ENCODE measurements around the gene SLC30A7.

The SLC30A7 gene

DNA sequence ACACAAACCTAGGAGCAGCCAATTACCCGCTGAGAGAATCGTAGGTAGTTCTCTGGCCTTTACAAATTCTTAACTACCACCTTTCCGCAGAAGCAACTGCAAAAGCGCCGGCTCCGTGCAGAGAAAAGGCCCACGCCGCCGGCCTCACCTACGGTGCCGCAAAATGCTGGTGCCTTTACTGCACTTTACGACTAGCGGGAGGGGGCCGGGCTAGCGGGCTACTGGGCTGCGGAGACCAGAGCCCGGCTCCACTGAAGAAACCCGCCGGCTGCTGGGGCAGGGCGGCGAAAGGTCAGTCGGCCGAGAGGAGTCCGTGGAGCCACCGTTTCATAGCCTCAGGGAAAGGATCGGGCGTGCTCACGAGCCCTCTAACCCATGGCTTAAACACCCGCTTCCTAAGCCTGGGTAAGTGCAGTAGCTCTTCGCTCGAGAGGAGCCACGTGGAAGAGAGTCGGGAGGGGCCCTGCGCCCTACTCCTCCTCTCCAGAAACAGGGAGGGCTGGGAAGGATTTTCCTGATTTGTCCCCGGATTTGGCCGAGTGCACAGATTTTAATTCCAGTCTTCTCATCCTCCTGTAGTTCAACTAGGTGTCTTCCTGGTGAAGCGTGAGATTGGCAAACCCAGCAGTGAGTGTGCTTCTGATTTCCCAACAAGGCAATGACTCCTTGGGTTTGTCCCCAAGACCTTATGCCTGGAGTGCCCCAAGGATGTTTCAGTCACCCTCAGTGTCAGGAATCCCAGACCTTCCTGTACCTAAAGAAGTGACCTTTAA, 130.0 kb downstream of the SLC30A7 start, which contains the start of gene DPH5:
TSS of gene DPH5 (minus strand) at position 128 of the 773 bp plus-strand sequence. CDS start 341 bp downstream, outside the sequence.
- Histone ChIP-seq H3K4me2 (ENCODE audit: low read length) (peak within 1 kb of the TSS; percentile 77), H3K9me3 (ENCODE audit: control insufficient read depth, insufficient read depth, low read length) (no peaks in the 10 kb centered on the region), H3F3A (ENCODE audit: control insufficient read depth, insufficient read depth) (no peaks in the 10 kb centered on the region), H3K36me3 (ENCODE audit: control insufficient read depth, low read length) (peaks cover 61% of the 10 kb centered on the region), H3K27me3 (ENCODE audit: control insufficient read depth, low read length) (no peaks in the 10 kb centered on the region), H3K4me3 (ENCODE audit: low read length) (peak within 1 kb of the TSS; percentile 84), H3K4me1 (ENCODE audit: control insufficient read depth, low read length) (peaks cover 40% of the 10 kb centered on the region), H3K27ac (ENCODE audit: low read depth, low read length) (peak within 1 kb of the TSS; percentile 10; the same call in 1 of the 2 replicates), H3K79me2 (ENCODE audit: control insufficient read depth, low read length) (peaks cover 76% of the 10 kb centered on the region), H4K20me1 (ENCODE audit: control insufficient read depth, insufficient read depth, low read depth, low read length) (no peaks in the 10 kb centered on the region), H3K9me2 (replicated peaks; ENCODE audit: control insufficient read depth, low read length) (no peaks in the 10 kb centered on the region)
- no peak for TF ChIP-seq EZH2phosphoT487 (IDR thresholded peaks at IDR 0.05; ENCODE audit: borderline replicate concordance, low read length)
- TF ChIP-seq, protein P1, sequence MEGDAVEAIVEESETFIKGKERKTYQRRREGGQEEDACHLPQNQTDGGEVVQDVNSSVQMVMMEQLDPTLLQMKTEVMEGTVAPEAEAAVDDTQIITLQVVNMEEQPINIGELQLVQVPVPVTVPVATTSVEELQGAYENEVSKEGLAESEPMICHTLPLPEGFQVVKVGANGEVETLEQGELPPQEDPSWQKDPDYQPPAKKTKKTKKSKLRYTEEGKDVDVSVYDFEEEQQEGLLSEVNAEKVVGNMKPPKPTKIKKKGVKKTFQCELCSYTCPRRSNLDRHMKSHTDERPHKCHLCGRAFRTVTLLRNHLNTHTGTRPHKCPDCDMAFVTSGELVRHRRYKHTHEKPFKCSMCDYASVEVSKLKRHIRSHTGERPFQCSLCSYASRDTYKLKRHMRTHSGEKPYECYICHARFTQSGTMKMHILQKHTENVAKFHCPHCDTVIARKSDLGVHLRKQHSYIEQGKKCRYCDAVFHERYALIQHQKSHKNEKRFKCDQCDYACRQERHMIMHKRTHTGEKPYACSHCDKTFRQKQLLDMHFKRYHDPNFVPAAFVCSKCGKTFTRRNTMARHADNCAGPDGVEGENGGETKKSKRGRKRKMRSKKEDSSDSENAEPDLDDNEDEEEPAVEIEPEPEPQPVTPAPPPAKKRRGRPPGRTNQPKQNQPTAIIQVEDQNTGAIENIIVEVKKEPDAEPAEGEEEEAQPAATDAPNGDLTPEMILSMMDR (IDR thresholded peaks at IDR 0.05; ENCODE audit: low read depth, low read length, poor library complexity, severe bottlenecking): no peak

DNA sequence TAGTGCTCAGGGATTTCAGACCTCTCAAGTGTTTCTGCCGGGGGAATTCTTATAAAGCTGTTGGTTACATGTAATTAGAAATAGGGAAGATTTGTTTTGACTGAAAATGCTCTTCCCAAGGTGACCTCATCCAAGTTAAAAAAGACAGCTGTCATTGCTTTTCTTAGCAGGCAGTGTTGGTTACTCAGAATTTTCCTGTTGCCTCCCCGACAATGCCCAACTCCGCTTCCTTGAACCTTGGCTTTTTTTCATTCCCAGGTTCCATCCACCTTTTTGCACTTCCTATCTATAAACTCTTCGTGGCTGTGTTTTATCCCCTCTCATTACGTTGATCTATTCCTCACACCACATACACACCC, 130.5 kb downstream of the SLC30A7 start:
- H3K36me3 ChIP-seq (ENCODE audit: control insufficient read depth, low read length): peaks cover 61% of the 10 kb centered on the region
- H4K20me1 ChIP-seq (ENCODE audit: control insufficient read depth, insufficient read depth, low read depth, low read length): no peaks in the 10 kb centered on the region
- no peaks in the 10 kb centered on the region for H3K9me3 ChIP-seq (ENCODE audit: control insufficient read depth, insufficient read depth, low read length)
- no peaks in the 10 kb centered on the region for H3K9me2 ChIP-seq (replicated peaks; ENCODE audit: control insufficient read depth, low read length)
- peaks cover 40% of the 10 kb centered on the region for H3K4me1 ChIP-seq (ENCODE audit: control insufficient read depth, low read length)
- peak overlapping the region; percentile 77 for H3K4me2 ChIP-seq (ENCODE audit: low read length)
- H3F3A ChIP-seq (ENCODE audit: control insufficient read depth, insufficient read depth): no peaks in the 10 kb centered on the region
- no peak for TF ChIP-seq EZH2phosphoT487 (IDR thresholded peaks at IDR 0.05; ENCODE audit: borderline replicate concordance, low read length)
- TF ChIP-seq, protein P1 (IDR thresholded peaks at IDR 0.05; ENCODE audit: low read depth, low read length, poor library complexity, severe bottlenecking): no peak
- peaks cover 82% of the 10 kb centered on the region for H3K79me2 ChIP-seq (ENCODE audit: control insufficient read depth, low read length)
- peak overlapping the region; percentile 84 for H3K4me3 ChIP-seq (ENCODE audit: low read length)
- no peak overlapping the region for H3K27ac ChIP-seq (ENCODE audit: low read depth, low read length)
- no peaks in the 10 kb centered on the region for H3K27me3 ChIP-seq (ENCODE audit: control insufficient read depth, low read length)

DNA sequence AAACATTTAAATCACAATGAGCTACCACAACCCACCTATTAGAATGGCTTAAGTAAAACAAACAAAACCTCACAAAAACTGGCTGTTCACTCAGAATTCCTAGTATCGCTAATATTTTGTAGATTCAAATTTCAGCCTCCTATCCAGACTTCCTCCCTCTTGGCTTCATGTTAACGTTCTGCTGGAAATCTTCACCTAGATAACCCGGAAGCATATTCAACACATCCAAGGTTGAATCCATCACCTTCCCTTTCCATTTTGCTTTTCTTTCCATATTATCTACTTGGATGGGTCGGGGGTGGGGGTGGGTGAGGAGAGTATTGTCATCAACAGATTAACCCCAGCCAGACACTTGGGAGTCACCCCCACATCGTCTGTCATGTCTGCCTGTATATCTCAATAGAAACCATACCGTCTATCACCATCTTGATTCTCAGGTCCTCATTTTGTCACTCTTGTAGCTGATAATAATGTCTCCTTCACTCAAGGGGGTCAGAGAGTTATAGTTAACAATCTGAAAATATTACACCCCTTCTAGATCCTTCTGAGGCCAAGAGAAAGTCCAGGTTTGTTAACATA, 131.4 kb downstream of the SLC30A7 start:
- Histone ChIP-seq H4K20me1 (ENCODE audit: control insufficient read depth, insufficient read depth, low read depth, low read length) (no peaks in the 10 kb centered on the region), H3K36me3 (ENCODE audit: control insufficient read depth, low read length) (peaks cover 56% of the 10 kb centered on the region), H3K9me2 (replicated peaks; ENCODE audit: control insufficient read depth, low read length) (no peaks in the 10 kb centered on the region), H3K27me3 (ENCODE audit: control insufficient read depth, low read length) (no peaks in the 10 kb centered on the region), H3K27ac (ENCODE audit: low read depth, low read length) (no peak overlapping the region), H3K9me3 (ENCODE audit: control insufficient read depth, insufficient read depth, low read length) (no peaks in the 10 kb centered on the region), H3K4me3 (ENCODE audit: low read length) (peak overlapping the region; percentile 84), H3K4me2 (ENCODE audit: low read length) (peak overlapping the region; percentile 77), H3K4me1 (ENCODE audit: control insufficient read depth, low read length) (peaks cover 40% of the 10 kb centered on the region), H3K79me2 (ENCODE audit: control insufficient read depth, low read length) (peaks cover 91% of the 10 kb centered on the region), H3F3A (ENCODE audit: control insufficient read depth, insufficient read depth) (no peaks in the 10 kb centered on the region)
- no peak for TF ChIP-seq EZH2phosphoT487 (IDR thresholded peaks at IDR 0.05; ENCODE audit: borderline replicate concordance, low read length)

DNA sequence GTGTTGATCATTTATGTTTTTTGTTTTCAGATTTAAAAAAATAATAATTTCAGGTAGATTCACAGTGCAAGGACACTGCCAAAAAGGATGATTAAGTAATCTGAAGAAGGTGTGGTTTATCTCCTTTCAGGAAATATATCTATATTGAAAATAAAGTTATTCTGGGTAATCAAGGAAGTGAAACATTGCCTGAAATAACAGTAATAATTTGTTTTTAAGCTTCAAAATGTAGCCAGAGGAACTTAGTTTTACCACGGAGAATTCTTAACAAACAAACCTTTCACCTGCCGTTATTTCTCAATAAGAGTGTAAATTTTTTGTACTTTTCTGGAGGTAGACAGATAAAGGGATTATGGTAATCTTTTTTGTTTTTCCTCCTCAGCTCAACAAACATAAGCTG, 132.6 kb downstream of the SLC30A7 start:
- peaks cover 55% of the 10 kb centered on the region for H3K36me3 ChIP-seq (ENCODE audit: control insufficient read depth, low read length)
- peak overlapping the region; percentile 84; the same call in 1 of the 2 replicates for H3K4me3 ChIP-seq (ENCODE audit: low read length)
- peaks cover 96% of the 10 kb centered on the region for H3K79me2 ChIP-seq (ENCODE audit: control insufficient read depth, low read length)
- no peaks in the 10 kb centered on the region for H3K9me2 ChIP-seq (replicated peaks; ENCODE audit: control insufficient read depth, low read length)
- no peak overlapping the region for H3K27ac ChIP-seq (ENCODE audit: low read depth, low read length)
- peak overlapping the region; percentile 77 for H3K4me2 ChIP-seq (ENCODE audit: low read length)
- H3K4me1 ChIP-seq (ENCODE audit: control insufficient read depth, low read length): peaks cover 40% of the 10 kb centered on the region
- no peaks in the 10 kb centered on the region for H4K20me1 ChIP-seq (ENCODE audit: control insufficient read depth, insufficient read depth, low read depth, low read length)
- no peak for TF ChIP-seq EZH2phosphoT487 (IDR thresholded peaks at IDR 0.05; ENCODE audit: borderline replicate concordance, low read length)
- TF ChIP-seq, protein P1 (IDR thresholded peaks at IDR 0.05; ENCODE audit: low read depth, low read length, poor library complexity, severe bottlenecking): no peak
- H3K27me3 ChIP-seq (ENCODE audit: control insufficient read depth, low read length): no peaks in the 10 kb centered on the region
- peaks cover 6% of the 10 kb centered on the region; the same call in 1 of the 2 replicates for H3K9me3 ChIP-seq (ENCODE audit: control insufficient read depth, insufficient read depth, low read length)
- H3F3A ChIP-seq (ENCODE audit: control insufficient read depth, insufficient read depth): no peaks in the 10 kb centered on the region

Measured in DOHH2 (cell line).